GM18868 (cell line): Measurements from ENCODE around the gene PTTG2.
A peak's percentile ranks its signal among the peaks of the same experiment; 100 is the strongest.
"Not testable (repeated sequence)": the region's sequence is repeated elsewhere in the genome, so short reads cannot be mapped to it uniquely, and the experiment has no call there.

Experiments
- ATAC-seq: cut with Tn5 transposase; IDR thresholded peaks from one replicate; pipeline ENCODE4 v1.9.1; 2021; ENCODE audit warnings: mild to moderate bottlenecking, moderate library complexity; ENCODE audit not compliant: unreplicated experiment

The PTTG2 gene

GRCh38 chr4:37960098-37960497 is at the start of gene PTTG2:
Gene PTTG2, plus strand, starts transcription at chr4:37960398. Its CDS starts 37 bp downstream, at chr4:37960435.
- ATAC-seq = no peak

- ATAC-seq = no peak
Observed at GRCh38 chr4:37914539-37914938, 45.7 kb upstream of the PTTG2 start.

- no peak for ATAC-seq
Observed at GRCh38 chr4:37917388-37917787, 42.8 kb upstream of the PTTG2 start.

- ATAC-seq = no peak
Observed at GRCh38 chr4:37918653-37919052, 41.5 kb upstream of the PTTG2 start.

- no peak for ATAC-seq
Observed at GRCh38 chr4:37922328-37922727, 37.9 kb upstream of the PTTG2 start.

GRCh38 chr4:37923089-37923488 is 37.1 kb upstream of the PTTG2 start:
- not testable (repeated sequence) for ATAC-seq

- ATAC-seq = no peak
Observed at GRCh38 chr4:37924946-37925345, 35.3 kb upstream of the PTTG2 start.

- no peak for ATAC-seq
Observed at GRCh38 chr4:37927434-37927833, 32.8 kb upstream of the PTTG2 start.

- no peak for ATAC-seq
Observed at GRCh38 chr4:37928426-37929416, 31.5 kb upstream of the PTTG2 start.

GRCh38 chr4:37934096-37934495 is 26.1 kb upstream of the PTTG2 start:
- no peak for ATAC-seq

GRCh38 chr4:37934609-37935008 is 25.6 kb upstream of the PTTG2 start:
- no peak for ATAC-seq

GRCh38 chr4:37935026-37935425 is 25.2 kb upstream of the PTTG2 start:
- no peak for ATAC-seq

- no peak for ATAC-seq
Observed at GRCh38 chr4:37936889-37937498, 23.2 kb upstream of the PTTG2 start.

GRCh38 chr4:37938208-37938607 is 22.0 kb upstream of the PTTG2 start:
- no peak for ATAC-seq

GRCh38 chr4:37946503-37947179 is 13.6 kb upstream of the PTTG2 start:
- no peak for ATAC-seq

GRCh38 chr4:37948542-37948941 is 11.7 kb upstream of the PTTG2 start:
- peak; percentile 58 for ATAC-seq

- no peak for ATAC-seq
Observed at GRCh38 chr4:37949636-37950426, 10.4 kb upstream of the PTTG2 start.

GRCh38 chr4:37951461-37952352 is 8.5 kb upstream of the PTTG2 start:
- no peak for ATAC-seq

- no peak for ATAC-seq
Observed at GRCh38 chr4:37953156-37953555, 7.0 kb upstream of the PTTG2 start.
